Measurements from ENCODE around the gene RNF222.

- TF ChIP-seq REST (IDR thresholded peaks at IDR 0.05; ENCODE audit: unreplicated experiment), result no peak
- TF ChIP-seq CTCF (conservative IDR thresholded peaks at IDR 0.05; ENCODE audit: low read depth in 2 of 2), result no peak
- no peak for TF ChIP-seq EZH2 (IDR thresholded peaks at IDR 0.05; ENCODE audit: low read depth, unreplicated experiment)
- no peak for TF ChIP-seq EZH2phosphoT487 (IDR thresholded peaks at IDR 0.05; ENCODE audit: unreplicated experiment)
- TF ChIP-seq CREB1 (CRISPR knock-in tag; IDR thresholded peaks at IDR 0.05; ENCODE audit: low read depth), result no peak
- TF ChIP-seq ZNF331 (CRISPR knock-in tag; IDR thresholded peaks at IDR 0.05; ENCODE audit: low read depth), result no peak
- no peak for TF ChIP-seq POLR2AphosphoS5 (IDR thresholded peaks at IDR 0.05; ENCODE audit: low read depth)
- TF ChIP-seq ETS1 (IDR thresholded peaks at IDR 0.05), result no peak
- no peak for TF ChIP-seq ZNF114 (CRISPR knock-in tag; IDR thresholded peaks at IDR 0.05)
- no peak for TF ChIP-seq STAT1 (IDR thresholded peaks at IDR 0.05; ENCODE audit: unreplicated experiment)
Measured at GRCh38 chr17:8387914-8388651, 9.5 kb downstream of the RNF222 start.

Measured in GM23338 (cell line).